ENCODE results near the gene UHMK1. TPM values are rescaled to one million over a fixed set of nuclear protein-coding genes. Genes with fewer than 3 reads are reported as not detected.

UHMK1 gene
- total RNA-seq, 1 donor from 2014 or later = 21.7 TPM

GRCh38 chr1:162560303-162561036 is 62.9 kb downstream of the UHMK1 start:
- TF ChIP-seq CTCF (conservative IDR thresholded peaks at IDR 0.05) = no peak
- DNase-seq (ENCODE audit: low read depth, low spot score) = no peak
- Mint-ChIP-seq H3K27me3 (ENCODE audit: low read depth) (no peaks in the 10 kb centered on the region), H3K4me1 (peaks cover 24% of the 10 kb centered on the region), H3K36me3 (ENCODE audit: low read depth) (no peaks in the 10 kb centered on the region), H3K9me3 (no peaks in the 10 kb centered on the region), H3K27ac (ENCODE audit: unreplicated experiment) (peak overlapping the region; percentile 97), H3K4me3 (peak overlapping the region; percentile 89)

- DNase-seq (ENCODE audit: low read depth, low spot score) = peak; percentile 96
- Mint-ChIP-seq H3K4me1 (peaks cover 24% of the 10 kb centered on the region), H3K36me3 (ENCODE audit: low read depth) (no peaks in the 10 kb centered on the region), H3K27ac (ENCODE audit: unreplicated experiment) (peak overlapping the region; percentile 97), H3K9me3 (no peaks in the 10 kb centered on the region), H3K27me3 (ENCODE audit: low read depth) (no peaks in the 10 kb centered on the region), H3K4me3 (peak overlapping the region; percentile 89)
- TF ChIP-seq CTCF (conservative IDR thresholded peaks at IDR 0.05) = no peak
Measured at GRCh38 chr1:162561037-162561615, 63.5 kb downstream of the UHMK1 start.

GRCh38 chr1:162561616-162562469 is 64.2 kb downstream of the UHMK1 start, which contains the start of gene UAP1:
TSS of gene UAP1 (plus strand) at chr1:162561722. CDS start at chr1:162566069, 4,347 bp downstream.
- Mint-ChIP-seq H3K27ac (ENCODE audit: unreplicated experiment) (peak within 1 kb of the TSS; percentile 97), H3K9me3 (no peaks in the 10 kb centered on the region), H3K27me3 (ENCODE audit: low read depth) (no peaks in the 10 kb centered on the region), H3K36me3 (ENCODE audit: low read depth) (peaks cover under 1% of the 10 kb centered on the region), H3K4me3 (peak within 1 kb of the TSS; percentile 89), H3K4me1 (peaks cover 24% of the 10 kb centered on the region)
- DNase-seq (ENCODE audit: low read depth, low spot score) = peak; percentile 16
- TF ChIP-seq CTCF (conservative IDR thresholded peaks at IDR 0.05) = no peak

- Mint-ChIP-seq H3K4me3 (peak overlapping the region; percentile 89), H3K9me3 (no peaks in the 10 kb centered on the region), H3K27me3 (ENCODE audit: low read depth) (no peaks in the 10 kb centered on the region), H3K36me3 (ENCODE audit: low read depth) (peaks cover 3% of the 10 kb centered on the region), H3K4me1 (peaks cover 24% of the 10 kb centered on the region), H3K27ac (ENCODE audit: unreplicated experiment) (no peak overlapping the region)
- TF ChIP-seq CTCF (conservative IDR thresholded peaks at IDR 0.05) = no peak
- DNase-seq (ENCODE audit: low read depth, low spot score) = no peak
Measured at GRCh38 chr1:162562470-162562828, 64.8 kb downstream of the UHMK1 start.

- H3K4me1 Mint-ChIP-seq = peaks cover 24% of the 10 kb centered on the region
Measured at GRCh38 chr1:162564762-162565218, 67.2 kb downstream of the UHMK1 start.

More at GRCh38 chr1:162564762-162565218, 67.2 kb downstream of the UHMK1 start:
- TF ChIP-seq CTCF (conservative IDR thresholded peaks at IDR 0.05) = no peak
- H3K27ac Mint-ChIP-seq (ENCODE audit: unreplicated experiment) = no peak overlapping the region
- no peaks in the 10 kb centered on the region for H3K9me3 Mint-ChIP-seq
- peak overlapping the region; percentile 21 for H3K4me3 Mint-ChIP-seq
- no peaks in the 10 kb centered on the region for H3K27me3 Mint-ChIP-seq (ENCODE audit: low read depth)
- no peak for DNase-seq (ENCODE audit: low read depth, low spot score)
- H3K36me3 Mint-ChIP-seq (ENCODE audit: low read depth) = peaks cover 3% of the 10 kb centered on the region
